Measurements from ENCODE around the gene SIDT2.

- TF ChIP-seq CTCF (IDR thresholded peaks at IDR 0.05) (no peak), POLR2A (IDR thresholded peaks at IDR 0.05) (no peak)
These were observed 2.4 kb upstream of the SIDT2 start for GRCh38 chr11:117176186-117176585.
